IPS-NIHi11 (cell line): Measurements from ENCODE around the gene NPFFR2.
"Not testable (repeated sequence)": the region's sequence is repeated elsewhere in the genome, so short reads cannot be mapped to it uniquely, and the experiment has no call there.

ENCODE experiments used
- DNase-seq: peaks from one replicate; pipeline ENCODE4 v3.0.0; 2012; ENCODE audit warnings: mixed read lengths, low spot score

The NPFFR2 gene

GRCh38 chr4:72111863-72112262 is 80.1 kb downstream of the NPFFR2 start:
- no peak for DNase-seq

GRCh38 chr4:72112514-72113156 is 80.8 kb downstream of the NPFFR2 start:
- no peak for DNase-seq

GRCh38 chr4:72118017-72118416 is 86.2 kb downstream of the NPFFR2 start:
- DNase-seq = no peak

GRCh38 chr4:72119946-72120345 is 88.1 kb downstream of the NPFFR2 start:
- DNase-seq = no peak

- no peak for DNase-seq
Measured at GRCh38 chr4:72128741-72129140, 96.9 kb downstream of the NPFFR2 start.

GRCh38 chr4:72136429-72136828 is 104.6 kb downstream of the NPFFR2 start:
- peak; percentile 25 for DNase-seq

- not testable (repeated sequence) for DNase-seq
Measured at GRCh38 chr4:72139997-72140396, 108.2 kb downstream of the NPFFR2 start.

- DNase-seq = no peak
Measured at GRCh38 chr4:72144241-72144640, 112.4 kb downstream of the NPFFR2 start.

GRCh38 chr4:72152731-72153130 is 120.9 kb downstream of the NPFFR2 start:
- DNase-seq = no peak

- DNase-seq = not testable (repeated sequence)
Measured at GRCh38 chr4:72153634-72154033, 121.8 kb downstream of the NPFFR2 start.

- DNase-seq = not testable (repeated sequence)
Measured at GRCh38 chr4:72169285-72169684, 137.5 kb downstream of the NPFFR2 start.

GRCh38 chr4:72169861-72170260 is 138.1 kb downstream of the NPFFR2 start:
- no peak for DNase-seq

- DNase-seq = no peak
Measured at GRCh38 chr4:72171761-72172160, 140.0 kb downstream of the NPFFR2 start.

GRCh38 chr4:72179342-72179741 is 147.5 kb downstream of the NPFFR2 start:
- no peak for DNase-seq

GRCh38 chr4:72186714-72187113 is 154.9 kb downstream of the NPFFR2 start:
- no peak for DNase-seq

GRCh38 chr4:72194046-72194445 is 162.2 kb downstream of the NPFFR2 start:
- DNase-seq = no peak

- no peak for DNase-seq
Measured at GRCh38 chr4:72194453-72194852, 162.7 kb downstream of the NPFFR2 start.
